Stimulated activated CD8-positive, alpha-beta memory T cell treated with anti-CD3 and anti-CD28 coated beads, Interleukin-12 subunit alpha, Interleukin-12 subunit beta, amount 100 ng/mL, for 24 hours (primary cell): ENCODE data around the gene TXNRD2.

Source experiments
- DNase-seq: peaks from one replicate; pipeline ENCODE4 v3.0.0-alpha.2; 2020; ENCODE audit errors: extremely low read depth

The TXNRD2 gene

DNA sequence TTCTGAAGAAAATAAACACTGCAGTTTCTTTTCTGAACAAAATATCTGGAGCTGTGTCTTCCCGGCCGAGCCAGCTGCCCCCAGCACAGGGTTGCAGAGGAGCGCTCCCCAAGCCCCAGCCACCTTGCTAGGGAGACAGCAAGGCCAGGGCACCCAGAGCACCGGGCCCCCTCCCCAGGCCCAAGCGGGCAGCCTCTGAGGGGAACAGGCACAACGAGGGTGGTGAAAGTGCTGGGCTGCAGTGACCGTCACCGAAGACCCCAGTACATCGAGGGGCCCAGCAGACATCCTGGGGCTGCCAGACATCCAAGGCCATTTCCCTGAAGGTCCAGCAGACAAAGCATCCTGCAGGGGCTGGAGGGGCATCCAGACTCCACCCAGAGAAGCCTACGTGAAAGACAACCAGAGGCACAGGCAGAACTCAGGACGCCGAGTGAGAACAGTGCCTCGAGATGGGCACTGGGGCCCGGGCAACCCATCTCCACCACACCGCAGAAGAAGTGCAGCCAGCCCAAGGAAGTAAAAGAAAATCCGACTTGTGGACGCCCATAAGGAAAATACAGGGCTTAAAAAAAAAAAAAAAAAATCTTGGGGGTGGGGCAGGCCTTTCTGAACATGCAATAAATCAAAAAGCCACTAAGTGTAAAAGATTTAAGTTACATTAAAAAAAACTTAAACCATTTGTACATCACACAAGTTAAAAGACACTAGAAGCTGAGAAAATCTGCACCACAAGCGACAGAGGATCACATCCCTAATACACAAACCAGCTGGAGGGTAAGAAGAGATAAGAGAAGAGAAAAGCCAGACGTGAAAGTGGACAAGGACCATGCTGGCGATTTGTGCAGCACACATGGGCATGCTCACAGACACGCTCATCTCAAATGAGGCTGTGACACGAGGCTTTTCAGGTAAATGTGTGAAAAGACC lies 36.0 kb downstream of the TXNRD2 start:
- DNase-seq = no peak

DNA sequence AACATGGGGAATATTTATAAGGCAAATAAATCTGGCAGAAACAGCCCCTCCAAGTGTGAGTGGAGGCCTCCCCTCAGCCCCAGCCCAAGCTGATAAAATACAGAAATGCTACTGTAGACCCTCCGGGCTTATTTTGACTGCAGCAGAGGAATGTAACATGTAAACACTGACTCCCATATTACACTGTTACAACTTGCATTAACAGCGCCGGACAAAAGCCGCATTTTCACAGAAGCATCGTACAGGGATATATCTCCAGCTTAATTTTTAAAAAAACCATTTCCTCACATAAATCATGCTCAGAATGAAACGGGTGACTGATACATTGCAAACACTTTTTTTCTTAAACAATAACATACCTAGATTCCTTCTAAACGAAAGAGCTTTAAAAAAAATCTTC lies 36.7 kb downstream of the TXNRD2 start:
- no peak for DNase-seq

DNA sequence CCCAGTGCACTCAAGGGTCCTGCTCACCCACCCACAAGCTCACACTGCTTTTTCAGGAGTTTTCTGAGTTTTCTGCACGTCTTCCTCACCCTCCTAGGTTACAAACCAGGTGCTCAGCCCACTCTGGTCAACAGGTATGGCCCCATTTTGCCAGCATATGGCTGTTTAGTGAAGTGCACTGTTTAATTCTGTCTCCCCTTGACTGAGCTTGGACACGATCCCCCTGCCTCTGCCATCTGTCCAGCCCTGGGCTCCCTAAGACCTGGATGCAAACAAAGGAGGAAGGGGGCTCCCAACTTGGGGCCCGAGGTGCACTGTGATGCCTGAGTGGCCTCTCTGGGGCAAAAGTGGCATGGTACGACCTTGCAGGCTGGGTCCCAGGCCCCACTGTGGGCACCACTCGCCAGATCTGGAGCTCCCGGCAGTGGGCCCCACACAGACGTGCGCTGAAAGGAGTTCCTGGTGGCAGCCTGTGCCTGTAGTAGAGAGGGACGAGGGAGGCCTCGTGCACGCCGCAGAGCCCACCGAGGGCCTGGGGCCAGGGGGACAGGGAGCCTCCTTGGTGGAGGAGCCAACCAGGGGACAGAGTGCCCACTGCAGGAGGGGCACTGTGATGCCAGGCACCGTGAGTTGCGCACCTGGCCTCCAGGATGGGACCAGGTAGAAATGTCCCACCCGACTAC lies 37.3 kb downstream of the TXNRD2 start:
- DNase-seq = no peak

DNA sequence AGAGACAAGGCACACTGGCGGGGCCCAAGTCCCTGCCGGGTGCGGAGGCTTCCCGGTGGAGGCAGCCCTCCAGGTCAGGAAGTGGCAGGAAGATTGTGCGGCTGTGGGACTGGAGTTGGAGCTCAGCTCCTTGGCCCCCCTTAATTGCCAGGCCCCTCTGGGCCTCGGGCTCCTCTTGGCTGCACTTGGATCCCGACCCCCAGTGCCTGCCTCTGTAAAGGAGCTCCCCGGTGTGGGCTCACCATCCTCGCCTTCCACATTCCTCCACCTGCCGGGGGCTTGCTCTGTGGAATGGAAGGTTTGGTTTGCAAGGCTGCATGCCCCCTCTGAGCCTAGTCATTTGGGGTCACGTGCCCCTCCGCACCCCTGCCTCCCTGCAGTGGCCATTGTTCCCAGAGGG lies 38.1 kb downstream of the TXNRD2 start:
- no peak for DNase-seq

DNA sequence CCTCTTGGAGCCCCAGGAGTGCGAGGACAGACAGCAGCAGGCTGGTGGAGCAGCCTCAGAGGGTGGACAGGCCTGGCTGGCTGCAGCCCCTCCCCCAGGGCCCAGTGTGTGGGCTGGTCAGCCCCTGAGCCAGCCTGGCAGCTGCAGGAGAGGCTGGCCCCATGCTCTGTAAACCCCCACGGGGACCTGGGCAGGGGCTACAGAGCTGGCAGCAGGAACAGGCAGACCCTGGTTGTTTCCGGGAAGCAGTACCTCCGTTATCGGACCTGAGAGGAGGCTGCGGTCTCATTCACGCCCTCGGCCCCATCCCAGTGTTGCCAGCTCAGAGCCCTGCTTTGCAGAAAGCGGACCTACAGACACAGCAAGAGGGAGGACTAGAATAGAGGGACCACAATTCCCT lies 38.6 kb downstream of the TXNRD2 start:
- DNase-seq = no peak

DNA sequence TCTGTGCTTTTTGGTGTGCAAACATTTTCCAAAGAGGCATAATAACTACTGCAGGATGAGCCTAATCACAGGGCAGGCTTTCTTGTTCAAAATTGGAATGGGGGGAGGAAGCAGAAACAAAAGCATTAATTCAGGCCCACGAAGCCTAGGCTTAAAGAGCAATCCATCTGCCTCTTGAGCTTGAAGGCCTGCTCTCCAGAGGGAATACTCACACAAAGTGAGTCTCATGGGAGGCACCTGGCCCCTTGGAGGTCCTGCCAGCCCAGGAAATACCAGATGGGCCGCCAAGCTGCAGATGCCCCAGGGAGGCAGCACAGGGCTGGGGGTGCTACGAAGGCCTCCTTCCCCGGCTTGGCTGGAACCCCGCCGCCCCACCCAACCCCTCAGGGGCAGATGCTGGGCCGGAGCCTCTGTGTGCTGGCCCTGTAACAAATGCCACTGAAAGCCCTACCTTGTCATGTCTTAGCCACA lies 39.3 kb downstream of the TXNRD2 start:
- no peak for DNase-seq

DNA sequence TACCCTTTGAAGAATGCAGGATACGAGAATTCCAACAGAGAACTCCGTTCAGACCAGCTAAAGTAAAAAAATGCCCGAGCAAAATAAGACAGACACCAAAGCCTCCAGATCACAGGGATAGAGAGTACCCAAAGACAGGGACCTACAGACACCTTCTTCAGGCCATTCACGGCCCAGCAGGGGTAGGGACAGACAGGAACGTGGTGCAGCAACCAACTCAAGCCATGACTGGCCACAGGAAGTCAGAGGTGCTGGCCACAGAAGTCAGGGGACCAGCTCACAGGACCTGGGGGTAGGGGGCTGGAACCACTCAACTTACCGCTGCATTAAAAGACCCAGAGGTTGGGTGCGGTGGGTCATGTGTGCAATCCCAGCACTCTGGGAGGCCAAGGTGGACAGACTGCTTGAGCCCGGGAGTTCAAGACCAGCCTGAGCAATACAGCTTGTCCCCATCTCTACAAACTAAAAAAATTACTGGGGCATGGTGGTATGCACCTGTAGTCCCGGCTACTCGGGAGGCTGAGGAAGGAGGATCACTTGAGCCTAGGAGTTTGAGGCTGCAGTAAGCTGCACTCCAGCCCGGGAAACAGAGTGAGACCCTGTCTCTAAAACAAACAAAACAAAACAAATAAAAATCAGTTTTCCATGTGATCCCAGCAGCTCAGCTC lies 39.9 kb downstream of the TXNRD2 start:
- no peak for DNase-seq

DNA sequence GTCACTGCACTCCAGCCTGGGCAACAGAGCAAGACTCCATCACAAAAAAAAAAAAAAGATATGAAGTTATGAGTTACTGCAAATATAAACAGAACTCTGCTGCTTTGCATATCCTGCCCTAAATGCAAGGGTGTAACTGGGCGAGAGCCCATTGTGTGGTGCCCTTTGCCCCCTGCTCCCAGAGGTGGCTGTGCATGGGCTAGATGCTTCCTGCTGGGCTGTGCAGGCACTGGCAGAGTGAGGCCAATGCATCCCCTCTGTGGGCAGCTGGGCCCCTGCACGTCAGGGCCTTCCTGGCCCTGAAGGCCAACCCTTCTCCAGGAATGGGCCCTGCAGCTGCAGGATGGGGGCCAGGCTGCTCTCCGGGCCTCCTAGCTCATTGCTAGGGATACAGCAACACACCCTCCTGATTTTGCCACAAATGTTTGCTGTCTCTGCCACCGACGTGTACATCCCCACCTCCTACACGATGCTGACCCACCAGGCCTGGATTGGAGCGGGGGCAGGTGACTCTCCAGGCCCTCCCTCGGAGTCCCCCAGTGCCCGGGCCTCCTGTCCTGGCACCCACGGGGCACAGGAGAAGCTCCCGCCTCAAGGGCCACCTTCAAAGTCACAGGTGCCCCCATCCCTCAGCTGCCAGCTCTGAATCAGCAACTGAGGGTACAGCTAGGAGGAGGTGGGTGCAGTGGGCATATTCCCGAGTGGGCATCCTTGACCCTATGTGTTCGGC lies 40.7 kb downstream of the TXNRD2 start:
- no peak for DNase-seq

DNA sequence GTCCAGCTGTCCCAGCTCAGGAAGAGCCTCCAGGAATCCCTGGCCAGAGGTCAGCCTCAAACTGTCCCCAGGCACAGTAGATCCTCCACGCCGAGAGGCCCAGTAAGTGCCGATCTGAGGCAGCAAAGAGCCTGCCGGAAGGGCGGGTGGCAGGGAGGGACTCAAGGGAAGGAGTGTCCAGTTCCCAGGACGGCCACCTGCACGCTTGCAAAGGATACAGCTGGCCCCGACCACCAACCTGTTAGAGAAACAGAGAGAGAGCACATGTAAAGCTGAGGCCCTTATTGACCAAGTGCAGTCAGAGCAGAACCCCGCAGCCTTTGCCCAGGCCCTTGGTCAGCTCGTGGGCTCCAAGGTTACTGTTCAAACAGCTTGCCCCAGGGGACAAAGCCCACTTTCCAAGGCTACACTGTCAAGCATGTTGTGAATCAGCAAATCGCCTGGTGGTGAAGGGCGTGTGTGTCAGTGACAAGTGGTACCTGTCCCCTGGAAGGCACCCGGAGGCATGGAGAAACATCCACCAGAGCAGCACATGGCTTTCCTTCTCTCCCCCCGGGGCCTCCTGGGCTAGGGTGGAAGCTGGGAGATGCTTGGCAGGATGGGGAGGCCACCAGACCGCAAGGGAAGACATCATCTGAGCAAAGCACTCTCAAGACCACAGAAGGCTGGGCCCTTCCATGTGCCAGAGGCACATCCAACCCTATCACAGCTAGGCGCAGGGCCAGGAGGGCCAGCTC lies 42.6 kb downstream of the TXNRD2 start:
- DNase-seq = no peak

DNA sequence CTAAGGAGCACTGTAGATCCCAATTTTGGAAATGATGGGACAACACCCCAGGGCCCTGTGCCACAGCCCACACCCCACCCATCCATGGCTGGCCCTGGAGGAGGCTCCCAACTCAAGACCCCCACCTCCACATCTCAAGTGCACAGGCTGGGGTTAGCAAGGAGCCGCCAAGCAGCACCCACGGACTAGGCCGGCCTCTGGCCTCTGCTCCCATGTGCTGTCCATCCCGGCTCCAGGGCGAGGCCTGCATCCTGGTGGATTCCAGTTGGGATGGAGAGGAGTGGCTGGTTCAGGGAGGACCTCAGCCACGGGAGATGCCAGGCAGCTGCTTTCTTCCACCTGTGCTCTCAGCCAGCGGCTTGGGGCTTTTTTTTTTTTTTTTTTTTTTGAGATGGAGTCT lies 43.5 kb downstream of the TXNRD2 start:
- DNase-seq = no peak

DNA sequence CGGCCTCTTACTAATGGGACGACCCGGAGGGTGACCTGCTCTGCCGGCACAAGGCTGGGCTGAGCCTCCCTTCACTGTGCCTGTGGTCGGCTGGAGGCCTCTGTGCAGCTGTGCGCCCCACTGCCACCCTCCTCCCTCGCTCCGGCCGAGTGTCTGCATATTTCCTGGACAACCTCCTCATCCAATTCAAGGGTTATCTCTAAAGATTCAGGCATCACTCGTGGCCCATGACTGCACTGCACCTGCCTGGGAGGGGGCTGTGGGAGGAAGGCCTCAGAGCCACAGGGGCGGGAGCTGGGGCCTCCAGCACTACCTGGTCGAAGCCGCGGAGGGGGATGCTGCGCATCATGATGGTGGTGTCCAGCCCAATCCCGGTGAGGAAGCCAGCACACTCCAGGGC lies 43.9 kb downstream of the TXNRD2 start:
- no peak for DNase-seq

DNA sequence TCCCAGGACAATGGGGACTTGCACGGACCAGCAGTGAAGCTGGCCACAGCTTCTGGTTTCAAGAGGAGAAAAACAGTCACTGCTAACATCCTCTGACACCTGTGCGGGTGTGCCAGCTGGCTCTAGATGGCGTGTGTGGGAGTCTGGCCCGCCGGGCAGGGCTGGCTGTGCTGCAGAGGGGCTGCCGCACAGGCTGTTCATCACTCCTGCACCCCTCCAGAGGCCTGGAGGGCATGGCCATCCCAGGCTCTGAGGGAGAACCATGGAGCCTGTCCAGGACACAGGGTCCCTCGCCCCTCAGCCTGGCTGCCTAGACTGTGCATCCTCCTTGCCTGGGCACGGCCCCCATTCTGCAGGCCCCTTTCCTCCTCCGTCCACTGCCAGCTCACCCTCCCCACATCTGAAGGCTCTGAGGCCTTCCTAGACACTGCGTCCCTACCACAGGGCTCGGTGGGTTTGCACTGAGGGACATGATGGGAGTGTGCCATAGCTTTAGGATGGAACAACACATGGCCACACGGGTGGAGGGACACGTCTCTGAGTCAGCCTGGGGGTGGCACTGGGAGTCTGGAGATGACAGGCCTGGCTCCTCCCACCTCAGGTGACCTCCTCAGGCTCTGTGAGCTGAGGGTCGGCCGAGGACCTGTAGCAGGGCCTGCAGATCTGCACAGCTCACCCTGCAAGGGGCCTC lies 44.8 kb downstream of the TXNRD2 start:
- no peak for DNase-seq

DNA sequence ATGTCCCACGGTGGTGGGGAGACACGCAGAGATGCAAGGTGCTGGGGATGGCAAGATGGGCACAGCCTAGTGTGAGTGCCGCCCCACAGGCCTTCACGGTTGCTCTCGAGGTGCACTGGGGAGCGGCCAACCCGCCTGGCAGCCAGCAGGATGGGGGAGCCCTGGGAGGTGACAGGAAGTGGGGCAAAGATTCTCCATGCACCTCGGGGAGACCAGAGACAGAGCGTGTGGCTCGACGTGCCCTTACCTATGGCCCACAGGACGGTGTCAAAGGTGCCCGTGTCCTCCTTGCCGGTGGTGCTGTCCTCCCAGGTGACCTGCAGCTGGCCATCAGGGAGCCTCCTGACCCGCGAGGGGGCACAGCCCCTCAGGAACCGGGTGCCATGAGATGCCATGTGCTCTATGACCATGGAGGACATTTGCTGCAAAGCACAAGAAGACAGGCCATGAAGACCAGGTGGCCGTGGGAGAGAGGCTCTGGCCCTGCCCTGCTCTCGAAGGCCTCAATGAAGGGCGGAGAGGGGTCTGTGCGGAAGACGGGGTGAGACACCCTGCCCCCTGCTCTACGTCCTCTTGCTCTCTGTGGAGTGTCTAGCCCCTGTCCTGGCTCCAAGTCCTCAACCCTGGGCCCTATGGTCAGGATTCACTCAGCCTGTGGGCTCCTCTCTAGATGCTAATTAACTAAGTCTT lies 46.3 kb downstream of the TXNRD2 start:
- no peak for DNase-seq

DNA sequence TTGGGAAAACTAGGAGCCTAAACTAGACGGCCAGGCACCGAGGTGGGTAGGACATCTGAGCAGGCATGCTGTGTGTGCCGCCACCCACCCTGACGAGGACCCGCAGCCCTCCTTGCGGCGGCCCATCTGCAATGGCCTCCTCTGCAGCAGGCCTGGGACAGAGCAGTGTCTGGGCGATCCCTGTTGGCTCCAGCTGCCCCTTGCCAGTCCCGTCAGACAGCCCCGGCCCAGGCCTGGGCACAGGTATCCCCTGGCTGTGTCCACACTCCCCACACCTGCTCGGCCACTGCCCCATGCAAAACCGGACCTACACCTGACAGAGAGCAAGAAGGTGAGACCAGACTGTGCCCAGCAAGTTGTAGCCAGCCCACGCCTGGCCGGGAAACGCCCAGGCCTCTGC lies 48.3 kb downstream of the TXNRD2 start:
- DNase-seq = no peak

DNA sequence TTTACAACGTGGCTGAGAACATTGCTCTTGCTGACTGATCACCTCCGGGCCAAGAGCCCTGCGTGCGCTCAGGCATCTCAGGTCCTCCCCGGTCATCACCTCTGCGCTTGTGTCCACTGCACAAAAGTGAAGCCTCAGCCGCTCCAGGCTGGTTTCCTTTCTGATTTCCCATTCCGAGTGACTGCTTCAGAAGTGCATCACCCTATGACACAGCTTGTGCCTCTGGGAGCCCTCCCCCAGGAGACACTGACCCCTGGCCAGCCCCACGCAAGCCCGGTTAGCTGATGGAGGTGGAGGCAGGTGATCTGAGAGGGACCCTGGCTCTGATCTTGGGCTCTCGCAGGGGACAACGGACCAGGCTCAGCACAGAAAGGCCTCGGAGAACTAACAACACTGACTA lies 48.7 kb downstream of the TXNRD2 start:
- DNase-seq = no peak

DNA sequence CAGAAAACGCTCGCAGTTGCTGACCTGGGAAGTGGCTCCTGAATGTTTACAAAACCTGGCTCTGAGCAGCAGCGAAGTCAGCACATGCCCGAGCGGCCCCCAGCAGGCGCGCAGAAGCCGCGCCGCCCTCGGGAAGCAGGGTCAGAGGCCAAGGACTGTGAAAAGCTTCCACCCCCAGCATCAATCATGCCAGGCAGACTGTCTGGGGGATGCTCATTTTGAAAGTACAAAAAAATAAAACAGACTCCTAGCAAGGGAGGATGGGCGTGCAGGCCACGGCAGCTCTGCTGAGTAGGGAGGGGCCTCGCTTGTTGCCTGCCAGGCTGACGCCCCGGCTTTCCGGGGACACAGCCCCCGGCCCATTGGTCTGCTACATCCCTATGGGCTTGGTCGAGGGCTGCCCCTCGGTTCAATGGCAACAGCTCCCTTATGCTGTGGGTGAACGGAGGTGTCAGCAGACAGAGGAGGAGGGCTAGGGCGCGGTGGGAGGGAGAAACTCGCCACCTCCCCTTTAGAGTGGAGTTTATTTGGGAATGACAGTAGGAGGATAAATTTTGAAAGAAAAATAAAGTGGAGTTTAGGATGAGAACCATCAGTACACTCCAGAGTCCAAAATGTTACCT lies 49.2 kb downstream of the TXNRD2 start:
- DNase-seq = no peak

DNA sequence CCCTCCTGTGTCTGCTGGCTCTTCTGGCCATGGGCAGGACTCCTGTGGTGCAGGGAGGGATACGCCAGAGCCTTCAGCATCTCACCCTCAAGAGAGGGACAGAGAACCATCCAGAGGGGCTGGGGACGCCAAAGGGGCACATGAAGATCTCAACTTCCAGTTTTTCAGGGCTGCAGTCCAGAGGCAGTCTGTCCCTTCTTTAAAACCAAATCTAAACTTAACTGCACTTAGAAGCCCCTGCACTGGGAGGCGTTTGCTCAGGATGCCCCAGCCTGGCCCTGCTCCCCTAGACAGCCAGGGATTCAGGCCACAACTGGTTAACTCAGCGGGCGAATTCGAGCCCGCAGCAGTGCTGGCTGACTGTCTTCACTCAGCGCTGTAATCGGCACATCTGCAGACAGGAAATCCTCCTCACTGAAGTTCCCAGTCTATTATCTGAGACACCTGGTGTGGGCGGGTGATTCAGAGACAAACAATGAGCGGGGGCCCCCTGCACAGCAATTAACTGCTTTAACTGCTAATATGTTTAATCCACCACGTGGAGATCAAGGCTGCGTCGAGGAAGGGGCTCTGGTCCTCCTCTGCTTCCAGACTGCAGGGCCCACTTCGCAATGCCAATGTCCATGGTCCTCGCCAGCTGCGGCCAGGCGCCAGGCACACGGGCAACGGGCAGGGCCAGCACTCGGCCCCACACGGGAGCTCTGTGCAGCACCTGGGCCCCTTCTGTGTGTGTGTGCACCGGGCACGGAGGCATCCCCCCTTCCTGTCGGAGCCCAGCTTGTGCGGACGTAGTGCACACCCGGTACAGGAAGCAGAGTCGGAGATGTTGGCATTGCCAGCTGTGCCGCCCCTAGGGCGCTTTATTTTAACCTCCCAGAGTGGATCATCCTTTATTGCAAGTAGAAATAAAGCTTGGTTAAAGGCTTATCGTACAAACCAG lies 50.0 kb downstream of the TXNRD2 start:
- peak; percentile 76 for DNase-seq
